ENCODE results near the gene RPS4Y1. TPM values are rescaled to one million over a fixed set of nuclear protein-coding genes. Genes with fewer than 3 reads are reported as not detected.

RPS4Y1 gene
- total and polyA plus RNA-seq, 2 of the 8 experiments (the other 6 are each of a cell fraction or from before 2014, with no cell fraction given) = 259 to 790 TPM

DNA sequence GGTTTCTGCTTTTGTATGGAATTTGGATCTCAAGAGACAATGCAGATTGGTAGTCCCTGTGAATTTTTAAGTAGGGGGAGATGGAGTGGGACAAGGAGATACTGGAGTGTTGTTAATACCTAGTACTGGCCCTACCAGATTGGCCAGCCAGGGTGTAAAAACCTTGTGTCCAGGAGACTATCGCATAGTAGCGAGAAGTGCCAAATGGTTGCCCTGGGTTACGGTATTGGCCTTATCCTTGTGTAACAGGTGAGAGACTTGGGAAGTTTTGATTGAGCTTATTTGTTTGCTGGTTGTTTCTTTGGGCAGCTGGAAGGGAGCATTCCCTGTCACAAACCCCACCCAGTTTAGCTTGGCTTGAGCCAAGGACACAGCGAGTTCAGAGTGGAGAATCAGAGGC is 5.4 kb downstream of the RPS4Y1 start (continued):
- TF ChIP-seq BCL11A (IDR thresholded peaks at IDR 0.05; ENCODE audit: low read depth in 2 of 2, low read length in 2 of 2) = no peak
- TF ChIP-seq RXRA (IDR thresholded peaks at IDR 0.05; ENCODE audit: insufficient read depth, low read depth, low read length) = no peak
- TF ChIP-seq FOSL1 (IDR thresholded peaks at IDR 0.05; ENCODE audit: insufficient read depth, low read depth, low read length) = no peak
- no peak for TF ChIP-seq SUZ12 (IDR thresholded peaks at IDR 0.05; ENCODE audit: low read length)
- no peak for TF ChIP-seq CTBP2 (IDR thresholded peaks at IDR 0.05; ENCODE audit: borderline replicate concordance, insufficient read depth, insufficient read length, low read length)
- TF ChIP-seq BRCA1 (IDR thresholded peaks at IDR 0.05; ENCODE audit: low read depth, low read length) = no peak
- TF ChIP-seq CHD2 (IDR thresholded peaks at IDR 0.05; ENCODE audit: low read length) = no peak
- no peak for TF ChIP-seq PHF8 (conservative IDR thresholded peaks at IDR 0.05; ENCODE audit: low read depth, low read length)

Data from H1 (cell line).